Stimulated activated CD8-positive, alpha-beta memory T cell treated with anti-CD3 and anti-CD28 coated beads, Interleukin-12 subunit alpha, Interleukin-12 subunit beta, amount 100 ng/mL, for 1 hour (primary cell): ENCODE results near the gene DEDD.
"Not testable (repeated sequence)": the region's sequence is repeated elsewhere in the genome, so short reads cannot be mapped to it uniquely, and the experiment has no call there.

ENCODE experiments used
- DNase-seq: peaks from one replicate; pipeline ENCODE4 v3.0.0-alpha.2; 2020; ENCODE audit warnings: low read depth

DEDD gene

GRCh38 chr1:161122967-161123366 lies 9.5 kb downstream of the DEDD start:
- no peak for DNase-seq

GRCh38 chr1:161121834-161122233 lies 10.6 kb downstream of the DEDD start:
- DNase-seq: no peak

- no peak for DNase-seq
Measured at GRCh38 chr1:161121042-161121650, 11.3 kb downstream of the DEDD start.

- DNase-seq: no peak
Measured at GRCh38 chr1:161119092-161119903, 13.2 kb downstream of the DEDD start.

- DNase-seq: peak; percentile 72
Measured at GRCh38 chr1:161117759-161118581, 14.5 kb downstream of the DEDD start, which contains the start of the genes NIT1 and PFDN2. Gene NIT1 (plus strand): TSS chr1:161118105. CDS start chr1:161118177, 72 bp downstream. Gene PFDN2 (minus strand): TSS chr1:161118037. CDS start chr1:161118026, 11 bp downstream.

- not testable (repeated sequence) for DNase-seq
Measured at GRCh38 chr1:161115961-161116360, 16.5 kb downstream of the DEDD start.

GRCh38 chr1:161115132-161115711 lies 17.2 kb downstream of the DEDD start:
- no peak for DNase-seq

GRCh38 chr1:161114556-161114955 lies 17.9 kb downstream of the DEDD start:
- no peak for DNase-seq

GRCh38 chr1:161113915-161114314 lies 18.6 kb downstream of the DEDD start:
- DNase-seq: no peak

- no peak for DNase-seq
Measured at GRCh38 chr1:161111527-161111926, 20.9 kb downstream of the DEDD start.

GRCh38 chr1:161111117-161111516 lies 21.4 kb downstream of the DEDD start:
- no peak for DNase-seq

GRCh38 chr1:161106431-161106830 lies 26.0 kb downstream of the DEDD start:
- DNase-seq: no peak

GRCh38 chr1:161100556-161100955 lies 31.9 kb downstream of the DEDD start:
- DNase-seq: no peak

GRCh38 chr1:161099090-161099802 lies 33.2 kb downstream of the DEDD start:
- DNase-seq: no peak

- DNase-seq: peak; percentile 35
Measured at GRCh38 chr1:161098210-161099068, 34.0 kb downstream of the DEDD start, which contains the start of gene KLHDC9. Gene KLHDC9 (plus strand): TSS chr1:161098361. CDS start chr1:161098536, 175 bp downstream.

GRCh38 chr1:161096530-161096929 lies 35.9 kb downstream of the DEDD start:
- no peak for DNase-seq

GRCh38 chr1:161096015-161096414 lies 36.5 kb downstream of the DEDD start:
- no peak for DNase-seq

GRCh38 chr1:161095230-161095629 lies 37.2 kb downstream of the DEDD start:
- DNase-seq: no peak

- no peak for DNase-seq
Measured at GRCh38 chr1:161094481-161094880, 38.0 kb downstream of the DEDD start.

GRCh38 chr1:161092621-161093028 lies 39.8 kb downstream of the DEDD start:
- no peak for DNase-seq
